T follicular helper cell (primary cell): ENCODE measurements around the gene HECW1.

Experiments
- DNase-seq: peaks from one replicate; pipeline ENCODE4 v3.0.0-alpha.2; 2020; ENCODE audit warnings: low read depth

Gene HECW1

GRCh38 chr7:43260980-43261878 lies 148.8 kb downstream of the HECW1 start:
- peak; percentile 26 for DNase-seq

- DNase-seq: no peak
Observed at GRCh38 chr7:43265139-43265538, 152.7 kb downstream of the HECW1 start.

GRCh38 chr7:43273939-43274719 lies 161.7 kb downstream of the HECW1 start:
- no peak for DNase-seq

GRCh38 chr7:43274752-43275151 lies 162.3 kb downstream of the HECW1 start:
- no peak for DNase-seq

GRCh38 chr7:43276547-43276946 lies 164.1 kb downstream of the HECW1 start:
- DNase-seq: no peak

- DNase-seq: no peak
Observed at GRCh38 chr7:43278088-43278644, 165.7 kb downstream of the HECW1 start.

- no peak for DNase-seq
Observed at GRCh38 chr7:43281268-43281667, 168.8 kb downstream of the HECW1 start.

GRCh38 chr7:43283706-43284105 lies 171.3 kb downstream of the HECW1 start:
- DNase-seq: no peak

GRCh38 chr7:43289826-43290225 lies 177.4 kb downstream of the HECW1 start:
- DNase-seq: no peak

- no peak for DNase-seq
Observed at GRCh38 chr7:43290978-43291377, 178.5 kb downstream of the HECW1 start.

- no peak for DNase-seq
Observed at GRCh38 chr7:43291789-43292188, 179.3 kb downstream of the HECW1 start.

GRCh38 chr7:43292384-43292783 lies 179.9 kb downstream of the HECW1 start:
- DNase-seq: no peak

- DNase-seq: no peak
Observed at GRCh38 chr7:43294080-43294630, 181.7 kb downstream of the HECW1 start.

- DNase-seq: no peak
Observed at GRCh38 chr7:43295429-43295828, 183.0 kb downstream of the HECW1 start.

- no peak for DNase-seq
Observed at GRCh38 chr7:43296306-43296705, 183.9 kb downstream of the HECW1 start.

- no peak for DNase-seq
Observed at GRCh38 chr7:43298617-43299016, 186.2 kb downstream of the HECW1 start.

- DNase-seq: no peak
Observed at GRCh38 chr7:43300121-43300520, 187.7 kb downstream of the HECW1 start.

- no peak for DNase-seq
Observed at GRCh38 chr7:43302211-43302711, 189.8 kb downstream of the HECW1 start.

GRCh38 chr7:43302773-43303460 lies 190.5 kb downstream of the HECW1 start:
- no peak for DNase-seq

GRCh38 chr7:43303740-43304241 lies 191.3 kb downstream of the HECW1 start:
- DNase-seq: no peak

- DNase-seq: no peak
Observed at GRCh38 chr7:43306404-43306803, 194.0 kb downstream of the HECW1 start.
